Stimulated activated CD8-positive, alpha-beta memory T cell treated with anti-CD3 and anti-CD28 coated beads, Interleukin-2, amount 100 ng/mL, for 48 hours (primary cell): ENCODE measurements around the gene SERPINE1.
"Not testable (repeated sequence)": the region's sequence is repeated elsewhere in the genome, so short reads cannot be mapped to it uniquely, and the experiment has no call there.

ENCODE experiments used
- DNase-seq, 2 donors: peaks; one replicate each; pipeline ENCODE4 v3.0.0-alpha.2; 2020; ENCODE audit warnings: low read depth in 2 of 2

Gene SERPINE1

GRCh38 chr7:101126651-101127459 is at the start of gene SERPINE1:
Gene SERPINE1 (plus strand): TSS chr7:101127104. CDS start chr7:101128394, 1,290 bp downstream.
- peak; percentile 27 to 36 for DNase-seq

- peak; percentile 60 to 78 for DNase-seq
Observed at GRCh38 chr7:101077303-101078086, 49.4 kb upstream of the SERPINE1 start.

GRCh38 chr7:101081432-101081831 is 45.5 kb upstream of the SERPINE1 start:
- DNase-seq: no peak

GRCh38 chr7:101084865-101085161 is 42.1 kb upstream of the SERPINE1 start:
- no peak for DNase-seq

GRCh38 chr7:101085162-101085964 is 41.5 kb upstream of the SERPINE1 start, which contains the start of gene TRIM56:
Gene TRIM56 (plus strand): TSS chr7:101085481. CDS start chr7:101087313, 1,832 bp downstream.
- peak; percentile 60 to 70 for DNase-seq

- DNase-seq: no peak
Observed at GRCh38 chr7:101087334-101088068, 39.4 kb upstream of the SERPINE1 start.

- no peak for DNase-seq
Observed at GRCh38 chr7:101088069-101088425, 38.9 kb upstream of the SERPINE1 start.

GRCh38 chr7:101088858-101089529 is 37.9 kb upstream of the SERPINE1 start:
- no peak for DNase-seq

- no peak for DNase-seq
Observed at GRCh38 chr7:101089876-101090275, 37.0 kb upstream of the SERPINE1 start.

- DNase-seq: not testable (repeated sequence)
Observed at GRCh38 chr7:101092266-101092905, 34.5 kb upstream of the SERPINE1 start.

- DNase-seq: no peak
Observed at GRCh38 chr7:101093906-101094305, 33.0 kb upstream of the SERPINE1 start.

- no peak for DNase-seq
Observed at GRCh38 chr7:101094376-101094775, 32.5 kb upstream of the SERPINE1 start.

GRCh38 chr7:101094791-101095375 is 32.0 kb upstream of the SERPINE1 start:
- DNase-seq: peak in 1 of 2 donors; percentile 35

GRCh38 chr7:101096331-101096956 is 30.5 kb upstream of the SERPINE1 start:
- no peak for DNase-seq

- no peak for DNase-seq
Observed at GRCh38 chr7:101096957-101097347, 30.0 kb upstream of the SERPINE1 start.

GRCh38 chr7:101097561-101097960 is 29.3 kb upstream of the SERPINE1 start:
- DNase-seq: no peak

GRCh38 chr7:101099969-101100781 is 26.7 kb upstream of the SERPINE1 start:
- peak; percentile 38 to 54 for DNase-seq
